ENCODE results near the gene SH3D21.

SH3D21 gene

GRCh38 chr1:36303650-36304360 lies 2.4 kb upstream of the SH3D21 start:
- no peak for DNase-seq (ENCODE audit: low read depth)

DNA sequence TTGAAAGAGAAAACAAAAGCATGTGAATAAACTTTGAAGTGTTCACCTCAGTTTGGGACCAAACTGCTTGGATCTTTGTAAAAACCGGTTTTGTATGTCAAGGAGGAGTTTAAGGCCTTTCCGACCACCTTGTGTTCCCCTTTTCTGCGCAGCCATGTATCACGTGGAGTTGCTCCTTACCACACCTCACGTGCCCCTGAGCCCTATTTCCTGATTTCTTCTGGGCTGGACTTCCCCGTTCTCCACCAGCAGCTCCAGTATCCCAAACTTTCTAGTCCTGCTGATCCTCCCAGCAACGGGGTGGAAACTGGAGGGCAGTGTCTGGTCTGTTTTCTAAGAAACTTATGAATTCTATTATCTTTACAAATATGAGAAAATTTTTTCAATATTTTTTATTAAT lies 1.6 kb upstream of the SH3D21 start:
- no peak for DNase-seq (ENCODE audit: low read depth)

- no peak for DNase-seq (ENCODE audit: low read depth)
Observed at GRCh38 chr1:36304970-36305914, 926 bp upstream of the SH3D21 start.

DNA sequence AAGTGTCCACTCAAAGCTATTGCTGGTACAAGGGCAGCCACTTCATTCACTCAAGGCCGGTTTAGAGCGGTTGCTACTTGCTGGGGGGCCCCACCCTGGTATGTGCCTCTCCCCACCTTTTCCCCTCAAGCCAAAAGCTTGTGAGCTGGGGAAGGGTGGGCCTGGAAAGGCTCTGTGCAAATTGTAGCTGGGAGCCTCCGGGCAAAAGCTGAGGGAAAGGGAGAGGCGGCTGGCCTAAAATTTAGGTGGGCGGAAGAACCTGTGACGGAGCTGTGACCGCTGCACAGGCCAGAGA lies 306 bp upstream of the SH3D21 start:
- DNase-seq (ENCODE audit: low read depth): no peak

GRCh38 chr1:36306902-36307456 lies 811 bp downstream of the SH3D21 start:
- DNase-seq (ENCODE audit: low read depth): peak; percentile 87

GRCh38 chr1:36307601-36308330 lies 1.6 kb downstream of the SH3D21 start:
- no peak for DNase-seq (ENCODE audit: low read depth)

- no peak for DNase-seq (ENCODE audit: low read depth)
Observed at GRCh38 chr1:36309397-36309796, 3.2 kb downstream of the SH3D21 start.

GRCh38 chr1:36320291-36320761 lies 14.2 kb downstream of the SH3D21 start:
- no peak for DNase-seq (ENCODE audit: low read depth)

DNA sequence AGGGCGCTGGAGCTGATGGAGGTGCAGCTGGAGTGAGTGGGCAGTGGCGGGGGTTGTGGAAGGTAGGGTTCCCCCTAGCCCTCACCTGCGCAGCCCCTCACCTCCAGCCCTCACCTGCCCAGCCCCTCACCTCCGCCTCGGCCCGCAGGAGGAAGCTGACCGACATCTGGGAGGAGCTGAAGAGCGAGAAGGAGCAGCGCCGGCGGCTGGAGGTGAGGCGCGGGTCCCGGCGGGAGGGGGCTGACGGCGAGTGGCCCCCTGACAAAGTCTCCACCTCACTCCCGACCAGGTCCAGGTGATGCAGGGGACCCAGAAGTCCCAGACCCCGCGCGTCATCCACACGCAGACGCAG lies 14.6 kb downstream of the SH3D21 start:
- no peak for DNase-seq (ENCODE audit: low read depth)

DNA sequence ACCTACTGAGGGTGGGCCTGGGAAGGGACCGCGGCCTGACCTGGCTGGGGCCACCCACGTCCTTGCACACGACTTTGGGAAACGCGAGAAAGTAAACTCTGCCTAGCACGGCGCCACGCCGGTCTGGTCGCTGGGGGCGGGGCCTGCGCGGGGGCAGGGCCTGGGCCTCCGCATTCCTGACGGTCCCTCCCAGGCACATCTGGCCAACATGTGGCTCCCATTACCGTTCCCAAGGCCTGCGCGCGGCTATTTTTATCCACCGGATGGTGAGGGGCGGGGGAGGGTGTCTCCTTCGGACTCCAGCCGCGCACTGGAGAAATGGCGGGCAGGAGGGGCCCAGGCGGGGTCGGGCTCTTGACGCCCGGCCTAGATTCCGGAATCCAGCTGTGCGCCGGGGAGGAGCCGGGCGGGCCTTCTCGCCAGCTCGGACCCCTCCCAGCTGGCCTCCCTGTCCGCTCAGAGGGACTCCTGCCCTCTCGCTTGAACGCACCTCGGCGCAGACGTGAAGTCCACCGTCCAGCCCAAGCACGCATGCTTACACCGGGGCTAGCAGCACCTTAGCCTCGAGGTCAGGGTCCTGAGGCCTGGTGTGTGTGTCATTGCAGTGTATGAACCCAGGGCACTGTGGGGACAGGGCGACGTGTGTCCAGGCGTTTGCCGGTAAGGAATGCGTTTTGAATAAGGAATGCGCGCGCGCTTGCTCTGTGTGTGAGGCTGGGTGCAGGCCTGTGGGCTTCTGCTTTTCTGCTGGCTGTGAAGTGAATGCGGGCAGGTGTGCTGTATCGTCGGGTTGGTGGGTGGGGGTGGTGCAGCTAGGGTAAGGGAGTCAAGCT lies 15.2 kb downstream of the SH3D21 start:
- peak; percentile 98 for DNase-seq (ENCODE audit: low read depth)

- DNase-seq (ENCODE audit: low read depth): no peak
Observed at GRCh38 chr1:36322041-36322785, 16.0 kb downstream of the SH3D21 start.

DNA sequence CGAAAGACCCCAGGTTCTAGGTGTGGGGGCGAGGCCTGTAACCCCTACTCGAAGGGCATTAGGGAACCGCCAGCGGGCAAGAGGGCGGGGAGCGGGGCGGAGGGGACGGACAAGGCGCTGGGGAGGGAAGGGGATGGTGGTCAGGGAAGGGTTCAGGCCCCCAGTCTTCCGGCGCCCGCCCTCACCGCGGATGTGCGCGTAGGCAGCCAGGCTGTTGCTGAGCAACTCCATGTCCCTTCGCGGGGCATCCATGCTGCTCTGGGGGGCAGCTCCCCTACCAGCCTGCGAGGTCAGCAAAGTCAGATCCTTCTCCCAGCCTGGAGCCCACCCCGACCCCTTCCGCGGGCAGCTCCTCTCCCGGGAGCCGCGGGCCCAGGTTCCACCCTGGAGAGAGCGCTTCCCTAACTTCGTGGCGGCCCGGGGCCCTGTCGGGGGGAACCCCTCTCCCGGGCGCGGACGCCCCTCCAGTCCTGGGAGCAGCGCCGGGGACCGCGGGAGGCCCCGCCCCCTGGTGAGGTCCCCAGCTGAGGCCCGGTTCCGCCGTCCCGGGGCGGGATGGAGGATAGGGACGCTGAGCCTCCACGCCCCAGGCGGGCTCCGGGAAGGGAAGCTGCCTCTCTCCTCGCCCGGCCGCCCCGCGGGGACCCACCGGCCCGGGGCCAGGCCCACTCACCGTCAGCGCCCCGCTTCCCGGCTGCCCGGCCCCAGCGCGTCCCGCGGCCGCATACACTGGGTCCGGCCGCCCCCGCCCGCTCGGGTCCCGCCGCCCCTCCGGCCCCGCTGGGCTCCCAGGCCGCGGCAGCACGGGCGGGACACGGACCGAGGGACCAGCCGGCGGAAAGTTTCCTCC lies 16.8 kb downstream of the SH3D21 start:
- DNase-seq (ENCODE audit: low read depth): peak; percentile 73

DNA sequence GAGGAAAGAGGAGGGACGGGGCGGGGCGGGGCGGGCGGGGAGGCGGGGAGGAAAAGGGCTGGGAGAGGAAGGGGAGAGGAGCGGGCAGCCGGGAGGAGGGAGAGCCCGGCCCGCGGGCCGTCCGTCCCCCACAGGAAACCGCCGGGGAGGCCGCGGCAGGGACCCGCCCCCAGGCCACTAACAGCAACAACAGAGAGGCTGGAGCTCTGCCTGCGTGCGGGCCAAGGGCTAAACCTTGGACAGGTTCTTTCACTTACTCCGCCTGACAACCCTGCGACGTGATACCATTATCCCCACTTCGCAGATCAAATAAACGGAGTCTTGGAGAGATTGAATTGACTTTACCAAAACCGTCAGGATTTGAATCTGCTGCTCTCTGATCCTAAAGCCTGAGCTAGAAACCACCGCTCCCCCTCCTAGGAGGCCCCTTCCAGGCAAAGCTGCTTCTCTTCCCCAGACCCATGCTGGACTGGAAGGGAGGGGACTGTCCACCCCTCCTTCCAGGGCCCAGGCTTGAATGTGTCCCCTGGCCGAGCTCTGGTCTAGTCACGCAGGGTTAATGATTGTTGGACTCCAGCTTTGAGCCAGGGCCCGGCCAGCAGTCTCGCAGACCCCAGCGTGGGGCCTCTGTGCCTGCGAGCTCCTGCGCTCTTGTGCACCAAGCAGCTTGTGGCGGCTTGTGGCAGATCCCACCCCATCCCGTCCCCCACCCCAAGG lies 17.6 kb downstream of the SH3D21 start, which contains the start of gene EVA1B:
TSS of gene EVA1B (minus strand) at position 10 of the 717 bp plus-strand sequence. CDS start 608 bp downstream, outside the sequence.
- DNase-seq (ENCODE audit: low read depth): peak; percentile 82

- no peak for DNase-seq (ENCODE audit: low read depth)
Observed at GRCh38 chr1:36324353-36324703, 18.2 kb downstream of the SH3D21 start.

DNA sequence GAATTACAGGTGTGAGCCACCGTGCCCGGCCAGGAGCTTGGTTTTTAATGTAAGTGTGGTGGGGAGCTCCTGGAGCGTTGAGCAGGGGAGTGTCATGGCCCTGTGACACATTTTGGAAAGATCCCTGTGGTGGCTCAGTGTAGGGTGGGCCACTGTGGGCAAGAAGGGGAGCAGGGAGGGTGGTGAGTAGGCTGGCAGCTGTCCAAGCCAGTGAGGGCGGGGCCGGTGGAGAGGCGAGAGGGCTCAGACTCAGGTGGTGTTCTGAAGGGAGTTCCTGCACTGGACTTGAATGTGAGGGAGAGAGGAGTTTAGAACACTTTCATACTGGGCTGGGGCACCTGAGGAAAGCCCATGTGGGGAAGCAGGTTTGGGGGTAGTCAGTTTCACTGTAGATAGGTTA lies 20.3 kb downstream of the SH3D21 start:
- no peak for DNase-seq (ENCODE audit: low read depth)

- DNase-seq (ENCODE audit: low read depth): no peak
Observed at GRCh38 chr1:36327421-36328087, 21.4 kb downstream of the SH3D21 start.

- no peak for DNase-seq (ENCODE audit: low read depth)
Observed at GRCh38 chr1:36328088-36328480, 21.9 kb downstream of the SH3D21 start.

DNA sequence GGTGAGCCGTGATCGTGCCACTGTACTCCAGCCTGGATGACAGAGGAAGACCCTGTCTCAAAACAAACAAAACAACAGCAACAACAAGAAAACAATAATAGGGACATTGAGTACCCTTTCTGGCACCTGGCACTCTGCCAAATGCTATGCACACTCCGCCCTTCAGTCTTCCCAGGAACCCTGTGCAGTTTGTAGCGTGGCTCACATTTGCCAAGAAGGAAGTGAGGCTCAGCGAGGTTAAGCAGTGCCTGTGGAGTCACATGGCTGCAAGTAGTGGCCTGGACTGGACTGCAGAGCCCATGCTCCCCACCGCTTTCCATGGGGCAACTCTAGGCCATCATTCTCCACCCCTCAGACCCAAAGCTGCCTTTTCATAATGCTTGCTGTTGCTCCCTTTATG lies 22.5 kb downstream of the SH3D21 start:
- no peak for DNase-seq (ENCODE audit: low read depth)

GRCh38 chr1:36329817-36330216 lies 23.6 kb downstream of the SH3D21 start:
- no peak for DNase-seq (ENCODE audit: low read depth)

Data from fibroblast of gingiva (primary cell).